ENCODE results near the gene MAST1.

- TF ChIP-seq, protein P1, sequence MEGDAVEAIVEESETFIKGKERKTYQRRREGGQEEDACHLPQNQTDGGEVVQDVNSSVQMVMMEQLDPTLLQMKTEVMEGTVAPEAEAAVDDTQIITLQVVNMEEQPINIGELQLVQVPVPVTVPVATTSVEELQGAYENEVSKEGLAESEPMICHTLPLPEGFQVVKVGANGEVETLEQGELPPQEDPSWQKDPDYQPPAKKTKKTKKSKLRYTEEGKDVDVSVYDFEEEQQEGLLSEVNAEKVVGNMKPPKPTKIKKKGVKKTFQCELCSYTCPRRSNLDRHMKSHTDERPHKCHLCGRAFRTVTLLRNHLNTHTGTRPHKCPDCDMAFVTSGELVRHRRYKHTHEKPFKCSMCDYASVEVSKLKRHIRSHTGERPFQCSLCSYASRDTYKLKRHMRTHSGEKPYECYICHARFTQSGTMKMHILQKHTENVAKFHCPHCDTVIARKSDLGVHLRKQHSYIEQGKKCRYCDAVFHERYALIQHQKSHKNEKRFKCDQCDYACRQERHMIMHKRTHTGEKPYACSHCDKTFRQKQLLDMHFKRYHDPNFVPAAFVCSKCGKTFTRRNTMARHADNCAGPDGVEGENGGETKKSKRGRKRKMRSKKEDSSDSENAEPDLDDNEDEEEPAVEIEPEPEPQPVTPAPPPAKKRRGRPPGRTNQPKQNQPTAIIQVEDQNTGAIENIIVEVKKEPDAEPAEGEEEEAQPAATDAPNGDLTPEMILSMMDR (IDR thresholded peaks at IDR 0.05): no peak
- no peak for TF ChIP-seq POLR2A (IDR thresholded peaks at IDR 0.05)
Measured at GRCh38 chr19:12825254-12826131, 12.8 kb upstream of the MAST1 start.
